ENCODE measurements around the gene CCDC6.
"Not testable (repeated sequence)": the region's sequence is repeated elsewhere in the genome, so short reads cannot be mapped to it uniquely, and the experiment has no call there.

The CCDC6 gene

DNA sequence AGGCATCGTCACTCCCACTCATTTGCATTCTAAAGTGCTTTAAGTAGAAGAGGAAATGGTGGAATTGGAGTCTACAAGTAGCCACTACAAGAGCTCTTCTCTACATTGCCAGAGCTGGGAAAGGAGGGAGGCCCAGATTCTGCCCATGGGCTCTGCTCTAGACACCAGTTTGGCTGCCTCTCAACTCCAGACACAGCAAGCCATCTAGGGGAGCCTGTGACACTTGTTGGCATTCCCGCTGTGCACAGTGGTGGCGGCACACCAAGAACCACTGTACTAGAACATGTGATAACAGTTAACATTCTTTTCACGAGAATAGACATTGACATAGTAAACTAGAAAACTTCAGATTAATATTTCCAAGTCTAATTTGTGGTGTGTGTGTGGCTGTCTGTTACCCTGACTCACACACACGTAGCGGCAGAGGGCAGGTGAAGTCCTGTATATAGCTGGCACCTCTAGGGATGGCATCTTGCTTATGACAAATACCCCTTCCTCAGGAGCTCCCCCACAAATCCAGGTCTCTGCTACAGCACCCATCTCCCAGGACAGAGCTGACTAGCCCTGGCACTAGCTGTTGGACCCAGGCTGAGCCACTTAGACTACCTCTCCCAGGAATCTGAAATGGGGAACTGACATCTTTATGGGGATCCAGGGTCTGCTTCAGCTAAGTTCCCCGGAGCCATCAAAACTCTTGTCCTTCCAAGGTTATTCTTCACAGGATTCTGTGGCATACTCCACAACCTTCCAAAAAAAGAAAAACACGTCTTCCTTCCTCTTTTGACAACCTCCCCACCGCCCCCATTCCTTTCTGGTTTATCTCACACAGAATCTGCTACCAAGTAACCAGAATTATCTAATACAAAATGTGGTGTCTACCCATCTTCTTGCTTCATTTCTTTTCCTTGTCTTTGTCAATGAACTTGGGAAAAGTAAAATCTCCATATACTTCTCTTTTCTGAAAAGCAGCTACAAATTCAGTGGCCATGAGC is 98.4 kb downstream of the CCDC6 start:
- no peak for DNase-seq

DNA sequence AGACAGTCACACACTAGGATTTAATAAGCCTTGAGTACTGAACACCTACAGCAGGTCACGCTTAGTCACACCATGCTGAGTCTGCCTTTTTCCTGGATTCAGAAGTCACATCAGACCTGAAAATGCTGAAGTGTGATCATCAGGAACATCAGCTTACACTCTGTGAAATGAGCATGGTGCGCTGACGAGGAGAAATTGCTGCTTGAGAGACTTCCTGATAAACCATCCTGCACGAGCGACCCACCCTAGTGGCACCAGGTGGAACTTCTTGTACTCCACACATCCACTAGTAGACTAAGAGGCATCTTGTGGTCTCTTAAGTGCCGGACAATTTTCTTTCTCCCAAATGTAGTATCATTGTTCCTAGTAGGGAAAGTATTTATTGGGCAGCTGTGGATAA is 101.3 kb downstream of the CCDC6 start:
- DNase-seq = no peak

DNA sequence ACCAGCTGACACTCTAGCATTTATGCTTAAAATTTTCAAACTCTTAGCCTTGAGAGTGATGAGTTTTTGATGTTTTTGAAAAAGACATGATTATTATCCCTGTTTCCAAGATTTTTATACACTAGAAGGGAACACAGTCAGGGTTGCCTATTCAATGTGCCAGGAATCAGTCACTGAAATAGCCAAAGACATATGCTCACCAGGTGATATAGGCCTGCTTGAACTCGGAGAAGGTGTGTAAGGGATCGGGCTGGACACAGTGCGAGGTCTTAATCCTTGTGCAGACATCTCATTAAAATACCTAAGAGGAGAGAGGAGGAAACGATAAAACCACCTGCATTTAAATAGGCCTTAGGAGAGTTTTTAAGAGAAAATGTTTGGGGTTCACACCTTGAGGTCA is 102.1 kb downstream of the CCDC6 start:
- DNase-seq = no peak

DNA sequence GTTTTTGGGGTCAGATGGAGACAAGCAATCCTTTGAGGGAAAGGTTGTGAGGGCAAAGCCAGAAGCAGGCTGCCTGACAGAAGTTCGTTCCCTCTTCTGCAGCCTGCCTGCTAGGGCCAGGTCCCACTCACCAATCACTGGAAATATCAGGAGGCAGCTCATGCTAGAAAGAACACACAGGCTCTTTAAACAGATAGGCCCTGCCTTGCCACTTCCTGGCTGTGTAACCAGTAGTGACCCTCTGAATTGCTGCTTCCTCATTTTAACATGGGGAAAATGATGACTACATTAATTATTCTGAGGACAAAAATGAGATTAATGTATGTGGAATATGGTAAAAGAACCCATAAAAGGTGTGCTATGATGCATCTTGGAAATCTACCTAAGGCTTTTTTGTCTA is 102.6 kb downstream of the CCDC6 start:
- no peak for DNase-seq

DNA sequence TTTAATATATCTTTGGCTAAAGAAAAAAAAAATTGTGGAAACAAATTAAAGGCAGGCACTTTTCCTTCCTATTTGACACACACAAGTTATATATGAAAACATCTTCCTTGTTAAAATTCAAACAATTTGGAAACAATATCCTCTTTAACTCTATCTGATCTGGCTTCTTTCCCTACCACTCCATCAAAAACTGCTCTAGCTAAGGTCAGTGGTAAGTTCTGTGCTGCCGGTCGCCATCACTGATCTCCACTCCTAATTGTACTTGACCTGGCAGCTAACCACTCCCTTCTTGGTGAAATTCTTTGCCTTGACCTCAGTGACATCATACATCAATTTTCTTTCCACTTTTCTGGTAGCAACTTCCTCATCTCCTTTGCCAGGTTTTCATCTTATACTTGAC is 105.2 kb downstream of the CCDC6 start:
- no peak for DNase-seq

DNA sequence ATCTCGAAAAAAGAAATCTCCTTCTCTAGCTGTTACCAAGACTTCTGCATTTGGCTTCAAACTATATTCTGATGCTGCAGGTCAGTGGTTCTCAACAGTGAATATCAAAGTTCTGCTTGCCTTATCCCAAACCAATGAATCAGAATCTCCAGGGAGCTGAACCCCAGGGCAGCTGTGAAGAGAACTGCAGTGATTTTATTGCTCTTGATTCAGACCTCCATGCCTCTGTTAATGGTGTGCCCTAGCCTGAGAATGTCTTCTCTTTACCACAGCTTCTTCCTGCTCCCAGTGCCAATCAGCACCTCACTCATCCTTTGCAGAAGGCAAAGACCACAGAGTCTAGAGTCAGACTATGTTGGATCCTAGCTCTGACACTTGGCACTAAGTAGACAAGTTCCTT is 106.9 kb downstream of the CCDC6 start:
- DNase-seq = no peak

DNA sequence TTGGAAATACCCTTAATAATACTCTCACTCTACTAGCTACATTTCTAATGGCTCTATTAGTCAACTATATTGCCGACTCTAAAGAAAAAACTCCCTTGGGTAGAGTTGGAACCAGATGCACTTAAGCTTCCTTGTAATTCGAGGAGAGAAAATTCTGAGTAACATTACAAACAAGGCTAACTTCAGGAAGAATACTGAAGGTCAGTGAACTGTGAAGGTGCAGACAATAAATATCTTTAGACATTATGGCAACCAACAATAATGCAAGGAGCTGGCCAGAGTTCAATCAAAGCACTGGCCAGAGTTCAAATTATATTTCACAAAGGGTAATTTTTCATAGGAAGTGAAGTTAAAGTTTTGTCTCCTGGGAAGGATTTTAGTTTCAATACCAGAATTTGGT is 112.4 kb downstream of the CCDC6 start:
- DNase-seq = no peak

DNA sequence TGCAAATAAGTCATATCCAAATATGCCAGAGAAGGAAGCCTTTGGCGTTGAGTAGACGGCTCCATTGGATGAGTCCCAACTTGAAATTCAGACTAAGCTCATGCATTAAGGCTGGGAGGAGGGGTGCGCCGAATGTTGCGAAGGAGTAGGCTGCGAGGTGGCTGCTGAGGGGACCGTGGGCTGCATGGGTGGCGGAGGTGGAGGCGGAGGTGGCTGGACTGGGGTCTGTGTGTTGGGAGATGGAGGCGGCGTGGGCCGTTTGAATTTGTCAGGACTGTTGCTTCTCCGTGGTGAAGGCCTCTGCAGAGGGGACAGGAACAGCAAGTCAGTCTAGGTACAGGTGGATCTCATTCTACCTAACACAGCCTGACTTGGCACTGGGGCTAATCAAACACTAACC is 113.5 kb downstream of the CCDC6 start:
- no peak for DNase-seq

DNA sequence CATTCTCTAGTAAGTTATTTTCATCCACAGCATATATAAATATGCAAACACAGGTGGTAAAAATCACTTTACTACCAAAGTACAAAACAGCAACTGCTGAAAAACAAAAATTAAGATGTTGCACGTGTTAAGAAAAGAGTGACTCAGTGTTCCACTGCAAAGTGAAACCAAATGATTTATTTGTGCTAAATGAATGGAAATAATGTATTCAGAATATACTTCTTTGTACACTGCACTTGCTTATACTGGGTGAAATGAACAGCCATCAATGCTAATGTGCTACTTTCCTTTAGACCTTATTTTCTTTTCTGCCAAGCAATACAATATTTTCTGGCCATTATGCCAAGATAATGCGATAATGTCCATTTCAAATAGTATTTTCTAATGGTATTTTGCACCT is 114.8 kb downstream of the CCDC6 start:
- no peak for DNase-seq

DNA sequence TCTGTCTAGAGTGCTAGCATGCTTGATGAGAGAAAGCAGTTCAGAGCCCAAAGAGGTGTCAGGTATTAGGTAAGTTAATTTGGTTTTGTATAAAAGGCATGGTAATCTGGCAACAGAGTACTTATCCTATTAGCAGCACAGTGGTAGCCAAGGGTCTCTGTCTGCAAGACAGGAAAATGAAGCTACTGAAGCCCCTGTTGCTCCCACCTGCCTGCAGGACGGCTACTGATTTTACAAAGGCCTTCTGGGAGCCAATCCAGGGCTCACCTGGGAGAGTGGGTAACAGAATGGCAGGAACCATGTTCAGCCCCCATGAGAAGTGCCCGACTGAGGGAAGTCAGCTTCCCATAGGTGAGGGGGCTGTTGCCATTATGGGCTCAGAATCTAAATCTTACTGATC is 116.3 kb downstream of the CCDC6 start:
- DNase-seq = not testable (repeated sequence)

DNA sequence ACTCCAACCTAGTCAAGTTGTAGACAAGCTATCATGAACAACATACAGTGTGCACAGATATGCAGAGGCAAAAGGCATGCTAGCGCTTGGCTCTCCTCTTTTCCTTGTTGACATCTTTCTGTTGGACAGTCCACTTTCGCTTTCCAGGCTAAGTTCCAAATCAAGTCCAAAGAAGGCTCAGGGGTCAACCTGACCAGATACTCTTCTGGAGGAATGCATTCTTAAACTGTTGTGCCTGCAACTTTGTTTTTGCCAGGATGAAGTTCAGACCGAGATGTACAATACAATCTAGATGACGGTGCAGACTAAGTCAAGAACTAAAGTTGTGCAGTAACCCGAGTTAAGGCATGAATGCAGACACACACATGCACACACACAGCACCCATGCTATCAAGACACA is 117.4 kb downstream of the CCDC6 start:
- not testable (repeated sequence) for DNase-seq

DNA sequence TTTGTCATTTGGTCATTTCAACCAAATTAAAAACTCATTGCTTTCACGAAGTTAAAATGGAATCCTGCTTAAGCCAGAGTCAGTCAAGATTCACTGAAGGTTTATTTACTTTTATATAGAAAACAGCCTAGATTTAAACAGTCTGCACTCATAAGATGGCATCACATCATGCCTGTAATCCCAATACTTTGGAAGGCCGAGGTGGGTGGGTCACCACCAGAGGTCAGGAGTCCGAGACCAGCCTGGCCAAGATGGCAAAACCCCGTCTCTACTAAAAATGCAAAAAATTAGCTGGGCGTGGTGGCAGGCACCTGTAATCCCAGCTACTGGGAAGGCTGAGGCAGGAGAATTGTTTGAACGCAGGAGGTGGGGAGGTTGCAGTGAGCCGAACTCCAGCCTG is 119.3 kb downstream of the CCDC6 start:
- DNase-seq = not testable (repeated sequence)

DNA sequence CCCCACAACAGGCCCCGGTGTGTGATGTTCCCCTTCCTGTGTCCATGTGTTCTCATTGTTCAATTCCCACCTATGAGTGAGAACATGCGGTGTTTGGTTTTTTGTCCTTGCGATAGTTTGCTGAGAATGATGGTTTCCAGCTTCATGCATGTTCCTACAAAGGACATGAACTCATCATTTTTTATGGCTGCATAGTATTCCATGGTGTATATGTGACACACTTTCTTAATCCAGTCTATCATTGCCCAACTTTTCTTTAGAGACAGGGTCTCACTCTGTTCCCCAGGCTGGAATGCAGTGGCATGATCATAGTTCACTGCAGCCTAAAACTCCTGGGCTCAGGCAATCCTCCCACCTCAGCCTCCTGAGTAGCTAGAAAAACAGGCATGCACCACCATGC is 120.9 kb downstream of the CCDC6 start:
- not testable (repeated sequence) for DNase-seq

DNA sequence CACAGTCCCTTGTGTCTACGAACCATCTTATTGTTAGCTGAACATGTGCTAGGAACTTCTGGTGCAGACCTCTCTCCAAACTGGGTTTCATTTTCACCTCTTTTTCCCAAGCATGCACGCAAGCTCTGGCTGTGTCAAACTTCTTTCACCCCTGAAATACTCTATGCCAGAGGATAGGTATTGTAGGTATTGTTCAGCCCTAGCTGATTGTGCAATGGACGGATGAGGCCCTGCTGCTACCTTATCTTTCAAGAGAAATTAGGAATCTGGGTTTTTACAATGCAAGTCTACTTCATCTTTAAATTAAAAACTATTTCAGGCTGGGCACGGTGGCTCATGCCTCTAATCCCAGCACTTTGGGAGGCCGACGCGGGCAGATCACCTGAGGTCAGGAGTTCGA is 124.8 kb downstream of the CCDC6 start:
- no peak for DNase-seq

DNA sequence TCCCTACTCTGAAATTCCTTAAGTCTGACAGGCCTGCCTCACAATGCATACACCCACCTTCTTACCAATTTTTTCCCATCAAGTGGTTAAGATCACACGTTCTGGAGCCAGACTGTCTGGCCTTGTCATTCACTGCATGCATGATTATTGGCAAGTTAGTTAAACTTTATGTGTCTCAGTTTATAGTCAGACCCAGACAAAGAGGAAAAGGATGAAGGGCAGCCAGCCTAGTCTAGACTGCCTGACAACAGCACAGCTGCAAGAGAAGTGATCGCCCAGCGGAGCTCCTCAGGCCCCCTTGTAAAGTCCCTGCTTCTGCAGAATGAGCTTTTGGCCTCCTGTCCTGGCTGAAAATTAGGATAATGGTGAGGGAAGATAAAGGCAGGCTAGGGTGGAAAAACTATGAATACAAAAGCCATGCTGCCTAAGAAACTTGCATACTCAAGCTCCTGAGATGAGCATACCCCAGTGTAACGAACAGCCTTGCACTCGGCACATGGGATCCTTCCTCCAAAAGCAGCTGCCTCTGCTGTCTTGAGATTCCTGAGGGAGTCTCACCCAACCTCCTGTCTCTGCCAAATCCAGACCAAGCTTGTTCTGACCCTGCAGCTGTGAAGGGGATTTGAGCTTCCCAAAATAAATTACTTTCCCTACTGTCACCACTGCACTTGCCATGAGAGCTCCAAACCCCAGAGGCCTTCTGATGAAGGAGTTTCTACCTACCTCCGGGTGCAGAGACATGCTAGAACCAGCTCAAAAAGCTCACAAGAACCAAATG is 126.4 kb downstream of the CCDC6 start:
- no peak for DNase-seq

DNA sequence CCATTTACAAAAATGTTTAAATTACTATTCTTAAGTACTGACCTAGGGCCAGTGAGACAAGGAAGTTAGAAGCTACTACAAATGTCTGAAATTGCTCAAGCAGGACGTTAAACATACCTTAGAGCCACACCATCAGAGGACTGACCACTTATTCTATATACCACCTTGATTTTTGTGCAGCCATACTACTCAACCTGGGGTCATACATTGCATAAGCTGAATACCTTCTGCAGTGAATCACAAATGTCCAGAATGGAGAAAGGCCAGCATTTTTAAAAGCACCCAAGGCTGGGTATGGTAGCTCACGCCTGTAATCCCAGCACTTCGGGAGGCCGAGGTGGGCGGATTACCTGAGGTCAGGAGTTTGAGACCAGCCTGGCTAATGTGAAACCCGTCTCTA is 131.9 kb downstream of the CCDC6 start:
- no peak for DNase-seq

DNA sequence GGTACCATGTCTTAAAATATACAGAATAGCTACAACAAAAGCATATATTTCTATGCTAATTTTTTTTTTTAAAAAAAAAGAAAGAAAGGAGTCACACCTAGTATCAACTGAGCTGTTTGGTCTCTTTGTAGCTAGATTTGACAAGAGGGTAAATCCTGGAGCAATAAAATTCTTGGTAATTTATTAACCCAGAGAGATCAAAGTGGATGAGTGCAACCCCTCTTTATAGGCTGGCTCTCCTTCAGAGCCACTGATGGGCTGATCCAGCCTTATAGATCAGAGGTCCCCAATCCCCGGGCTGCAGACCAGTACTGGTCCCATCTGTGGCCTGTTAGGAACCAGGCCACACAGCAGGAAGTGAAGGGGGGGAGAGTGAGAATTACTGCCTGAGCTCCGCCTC is 133.3 kb downstream of the CCDC6 start:
- no peak for DNase-seq

DNA sequence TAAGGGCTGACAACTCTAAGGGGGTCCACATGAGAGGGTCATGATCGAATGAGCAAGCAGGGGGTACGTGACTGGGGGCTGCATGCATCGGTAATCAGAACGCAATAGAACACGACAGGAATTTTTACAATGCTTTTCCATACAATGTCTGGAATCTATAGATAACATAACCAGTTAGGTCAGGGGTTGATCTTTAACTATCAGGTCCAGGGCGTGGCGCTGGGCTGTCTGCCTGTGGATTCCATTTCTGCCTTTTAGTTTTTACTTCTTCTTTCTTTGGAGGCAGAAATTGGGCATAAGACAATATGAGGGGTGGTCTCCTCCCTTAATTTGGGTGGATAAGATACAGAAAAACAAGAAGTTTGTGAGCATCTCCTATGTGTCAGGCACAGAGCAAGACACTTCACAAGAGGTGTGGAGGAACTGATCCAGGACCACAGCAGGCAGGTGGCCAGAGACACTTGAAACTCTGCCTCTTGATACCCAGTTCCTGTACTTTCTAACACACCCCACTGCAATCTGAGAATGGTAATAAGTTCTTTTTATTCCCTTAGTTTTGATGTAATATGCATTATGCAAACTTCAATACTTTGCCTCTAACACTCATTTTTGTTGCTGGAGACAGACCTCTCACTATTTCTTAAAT is 135.1 kb downstream of the CCDC6 start:
- no peak for DNase-seq

DNA sequence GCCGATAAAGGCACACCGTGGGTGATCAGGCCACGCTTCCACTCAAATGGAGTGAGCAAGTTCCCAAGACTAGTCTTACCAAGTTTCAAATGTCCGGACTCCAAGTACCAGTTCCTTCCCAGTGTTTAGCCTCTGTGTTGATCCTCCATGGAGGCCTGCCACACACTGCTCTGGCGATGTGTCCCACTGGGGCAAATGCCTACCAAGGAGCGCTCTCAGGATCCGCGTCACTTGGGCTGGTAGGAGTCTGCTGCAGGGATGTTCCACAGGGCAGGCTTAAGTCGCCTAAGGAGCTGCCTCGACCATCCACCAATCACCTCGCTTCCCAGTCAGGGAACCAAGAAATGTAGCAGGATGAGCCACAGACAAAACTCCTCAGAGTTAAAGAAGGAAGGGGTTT is 135.7 kb downstream of the CCDC6 start:
- no peak for DNase-seq

DNA sequence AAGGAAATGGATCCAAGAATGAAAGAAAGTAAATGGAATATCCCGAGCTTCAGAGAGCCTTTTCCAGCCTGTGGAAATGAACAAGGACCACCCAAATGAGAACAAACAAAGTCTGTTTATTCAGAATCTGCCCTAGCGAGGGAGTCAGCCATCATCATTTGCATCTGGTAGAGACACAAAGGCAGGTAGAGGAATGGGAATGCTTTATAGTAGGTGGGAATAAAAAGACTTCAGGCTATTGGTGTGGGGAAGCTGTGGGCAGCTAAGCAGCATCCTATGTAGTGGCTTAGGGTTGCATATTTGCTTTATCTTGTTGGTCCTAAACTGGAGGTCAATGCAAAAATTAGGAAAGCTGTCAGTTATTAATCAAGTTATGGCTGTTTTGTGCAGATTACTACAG is 143.9 kb downstream of the CCDC6 start:
- DNase-seq = no peak

DNA sequence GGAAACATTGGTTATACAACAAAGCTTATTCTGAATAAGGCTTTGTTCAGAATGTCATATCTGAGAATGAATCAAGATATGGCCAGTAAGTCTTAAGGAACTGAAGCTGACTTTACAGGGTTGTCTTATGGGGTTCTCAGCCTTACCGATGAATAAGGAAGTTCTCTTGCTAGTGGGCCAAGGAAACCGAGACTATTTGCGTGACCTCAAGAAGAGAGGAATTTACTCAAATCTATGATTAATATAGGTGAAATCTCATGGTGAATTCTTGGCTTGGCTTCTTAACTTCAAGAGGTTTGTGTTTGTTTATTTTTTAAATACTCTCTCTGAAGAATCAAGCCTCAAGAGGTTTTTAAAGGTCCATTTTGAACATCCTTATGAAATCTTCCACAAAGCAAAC is 148.4 kb downstream of the CCDC6 start:
- no peak for DNase-seq

DNA sequence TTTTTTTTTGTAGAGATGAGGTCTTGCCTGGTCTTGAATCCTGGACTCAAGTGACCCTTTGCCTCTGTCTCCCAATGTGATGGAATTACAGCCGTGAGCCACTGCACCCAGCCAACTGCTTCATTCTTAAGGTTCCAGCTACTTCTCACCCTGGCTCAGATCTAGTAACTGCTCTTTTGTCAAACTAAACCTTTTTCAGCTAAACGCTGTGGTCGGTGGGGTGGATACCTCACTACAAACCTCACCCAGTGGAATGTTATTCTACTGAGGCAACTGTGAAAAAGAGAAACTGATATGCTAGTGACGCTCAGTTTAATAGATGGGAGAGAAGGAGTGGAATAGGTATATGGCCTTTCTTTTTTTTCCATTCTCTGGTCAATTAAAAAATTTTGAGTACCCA is 151.4 kb downstream of the CCDC6 start:
- no peak for DNase-seq

DNA sequence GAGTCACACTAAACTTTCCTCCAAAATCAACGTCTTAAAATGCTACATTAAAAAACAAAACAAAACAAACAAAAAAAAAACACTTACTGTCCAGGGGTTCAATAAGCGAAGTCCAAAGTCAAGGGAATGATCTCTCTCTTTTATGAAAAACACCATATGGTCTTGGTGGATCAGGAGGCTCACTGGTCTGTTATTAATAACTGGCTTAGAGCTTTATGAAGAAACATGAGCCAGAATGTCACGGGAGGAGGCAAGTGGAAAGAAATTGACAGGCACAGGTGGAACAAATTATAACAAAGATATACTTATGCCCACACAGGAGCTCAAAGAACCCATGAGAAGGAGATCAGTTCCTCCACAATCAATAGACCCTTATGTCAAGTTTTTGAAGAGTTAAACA is 153.1 kb downstream of the CCDC6 start, which contains the start of gene MRLN:
Gene MRLN (minus strand): TSS at position 189 of the 400 bp plus-strand sequence.
- DNase-seq = no peak
